WTC11 (cell line): ENCODE results near the gene ABCA13. TPM values are rescaled to one million over a fixed set of nuclear protein-coding genes. Genes with fewer than 3 reads are reported as not detected.

Experiments used
- ATAC-seq: fragments of 200-7000 bp; cut with Tn5 transposase; 2 replicates; pipeline ENCODE4 v1.10.0; 2021; ENCODE audit warnings: mild to moderate bottlenecking, moderate library complexity
- CTCF ChIA-PET: fragments of 300-600 bp; sonication (Branson Sonifier 250); formaldehyde crosslinking; loops from one replicate; lab custom pipeline; 2021; ENCODE audit warnings: antibody characterized with exemption; lab: Charles Lee
- POLR2A ChIA-PET: fragments of 350-600 bp; sonication (Branson Sonifier 250); formaldehyde crosslinking; loops from one replicate; lab custom pipeline; 2021; ENCODE audit warnings: antibody characterized with exemption; lab: Charles Lee
- DNase-seq: peaks from one replicate; pipeline ENCODE4 v3.0.0; 2021; ENCODE audit warnings: low spot score
- H3K27ac Mint-ChIP-seq: 2 replicates; pipeline ENCODE4 v1.8.0; 2021; ENCODE audit warnings: mixed read lengths
- H3K27me3 Mint-ChIP-seq: 2 replicates; pipeline ENCODE4 v1.8.0; 2021; ENCODE audit warnings: low read depth, mild to moderate bottlenecking, moderate library complexity, mixed read lengths
- H3K36me3 Mint-ChIP-seq: 2 replicates; pipeline ENCODE4 v1.8.0; 2021; ENCODE audit warnings: mixed read lengths
- H3K4me1 Mint-ChIP-seq: 2 replicates; pipeline ENCODE4 v1.8.0; 2022; ENCODE audit warnings: mixed read lengths
- H3K4me3 Mint-ChIP-seq: 2 replicates; pipeline ENCODE4 v1.8.0; 2021; ENCODE audit warnings: mild to moderate bottlenecking, moderate library complexity, mixed read lengths
- H3K9me3 Mint-ChIP-seq: 2 replicates; pipeline ENCODE4 v1.8.0; 2021; ENCODE audit warnings: mixed read lengths
- ARID4B ChIP-seq: sonication (generic); formaldehyde crosslinking; IDR thresholded peaks from 2 replicates; pipeline ENCODE4 v1.8.0; 2023; ENCODE audit warnings: missing genetic modification reagents, mild to moderate bottlenecking, borderline replicate concordance
- CBFB ChIP-seq: sonication (generic); formaldehyde crosslinking; IDR thresholded peaks from 2 replicates; pipeline ENCODE4 v1.8.1; 2022; ENCODE audit warnings: mild to moderate bottlenecking, low read depth, missing genetic modification reagents
- EMX1 ChIP-seq: fragments of 250-450 bp; sonication (Bioruptor Pico); IDR thresholded peaks from 2 replicates; pipeline ENCODE4 v1.8.0; 2021; ENCODE audit warnings: mild to moderate bottlenecking
- ERG ChIP-seq: fragments of 250-450 bp; sonication (Bioruptor Pico); IDR thresholded peaks from 2 replicates; pipeline ENCODE4 v1.8.0; 2021; ENCODE audit warnings: mild to moderate bottlenecking
- FOXP4 ChIP-seq: sonication (generic); formaldehyde crosslinking; IDR thresholded peaks from 2 replicates; pipeline ENCODE4 v1.8.0; 2022; ENCODE audit warnings: mild to moderate bottlenecking, missing genetic modification reagents
- JUN ChIP-seq: sonication (generic); formaldehyde crosslinking; IDR thresholded peaks from 2 replicates; pipeline ENCODE4 v1.8.0; 2023; ENCODE audit warnings: mild to moderate bottlenecking, missing genetic modification reagents
- NFATC4 ChIP-seq: fragments of 250-450 bp; sonication (Bioruptor Pico); IDR thresholded peaks from 2 replicates; pipeline ENCODE4 v1.9.0; 2021; ENCODE audit warnings: mild to moderate bottlenecking
- OVOL2 ChIP-seq: fragments of 250-450 bp; sonication (Bioruptor Pico); IDR thresholded peaks from 2 replicates; pipeline ENCODE4 v1.9.0; 2021; ENCODE audit warnings: mild to moderate bottlenecking, borderline replicate concordance
- SP1 ChIP-seq: sonication (generic); formaldehyde crosslinking; conservative IDR thresholded peaks from 2 replicates; pipeline ENCODE4 v1.8.1; 2022; ENCODE audit warnings: missing genetic modification reagents
- ZMAT4 ChIP-seq: fragments of 250-450 bp; sonication (Bioruptor Pico); IDR thresholded peaks from 2 replicates; pipeline ENCODE4 v1.9.0; 2021; ENCODE audit warnings: mild to moderate bottlenecking
- ZNF263 ChIP-seq: sonication (generic); formaldehyde crosslinking; IDR thresholded peaks from 2 replicates; pipeline ENCODE4 v1.8.1; 2022; ENCODE audit warnings: low read depth, mild to moderate bottlenecking, moderate library complexity, missing genetic modification reagents
- ZNF423 ChIP-seq: fragments of 250-450 bp; sonication (Bioruptor Pico); IDR thresholded peaks from 2 replicates; pipeline ENCODE4 v2.1.2; 2022; ENCODE audit warnings: mild to moderate bottlenecking, moderate library complexity
- total RNA-seq: library from RNA; stranded (reverse); gene quantifications from 3 replicates; pipeline ENCODE4 v1.2.3, GENCODE V29; 2021
- TF ChIP-seq, protein P1 (sequence below): sonication (generic); formaldehyde crosslinking; IDR thresholded peaks from 2 replicates; pipeline ENCODE4 v1.8.0; 2022; ENCODE audit warnings: missing genetic modification reagents
- TF ChIP-seq, protein P2 (sequence below): fragments of 200-600 bp; IDR thresholded peaks from 2 replicates; pipeline ENCODE4 v1.8.0; 2022; ENCODE audit warnings: antibody characterized with exemption
- TF ChIP-seq, protein P3 (sequence below): fragments of 250-450 bp; sonication (Bioruptor Pico); IDR thresholded peaks from 2 replicates; pipeline ENCODE4 v2.1.2; 2022; ENCODE audit warnings: mild to moderate bottlenecking, moderate library complexity

The ABCA13 gene
- total RNA-seq, 1 experiment from 2014 or later = 0.04 TPM

DNA sequence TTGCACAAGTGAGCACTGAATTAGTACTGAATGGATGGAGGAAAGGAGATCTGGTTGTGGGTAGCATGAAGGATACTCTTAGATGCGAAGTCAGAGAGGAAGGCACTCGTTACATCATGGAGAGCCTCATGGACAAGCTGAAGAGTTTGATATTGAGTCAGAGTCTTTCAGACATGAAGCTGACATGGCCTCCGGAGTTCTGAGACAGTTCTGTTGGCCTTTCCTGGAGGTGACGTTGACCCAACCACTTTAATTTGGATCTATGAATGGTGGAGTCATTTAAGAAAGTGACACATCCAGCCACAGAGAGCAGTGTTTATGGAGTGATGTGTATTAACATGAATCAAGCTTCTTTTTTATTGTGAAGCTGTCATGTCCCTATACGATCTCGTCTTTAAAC lies 466.8 kb downstream of the ABCA13 start (continued):
- TF ChIP-seq, protein P1, sequence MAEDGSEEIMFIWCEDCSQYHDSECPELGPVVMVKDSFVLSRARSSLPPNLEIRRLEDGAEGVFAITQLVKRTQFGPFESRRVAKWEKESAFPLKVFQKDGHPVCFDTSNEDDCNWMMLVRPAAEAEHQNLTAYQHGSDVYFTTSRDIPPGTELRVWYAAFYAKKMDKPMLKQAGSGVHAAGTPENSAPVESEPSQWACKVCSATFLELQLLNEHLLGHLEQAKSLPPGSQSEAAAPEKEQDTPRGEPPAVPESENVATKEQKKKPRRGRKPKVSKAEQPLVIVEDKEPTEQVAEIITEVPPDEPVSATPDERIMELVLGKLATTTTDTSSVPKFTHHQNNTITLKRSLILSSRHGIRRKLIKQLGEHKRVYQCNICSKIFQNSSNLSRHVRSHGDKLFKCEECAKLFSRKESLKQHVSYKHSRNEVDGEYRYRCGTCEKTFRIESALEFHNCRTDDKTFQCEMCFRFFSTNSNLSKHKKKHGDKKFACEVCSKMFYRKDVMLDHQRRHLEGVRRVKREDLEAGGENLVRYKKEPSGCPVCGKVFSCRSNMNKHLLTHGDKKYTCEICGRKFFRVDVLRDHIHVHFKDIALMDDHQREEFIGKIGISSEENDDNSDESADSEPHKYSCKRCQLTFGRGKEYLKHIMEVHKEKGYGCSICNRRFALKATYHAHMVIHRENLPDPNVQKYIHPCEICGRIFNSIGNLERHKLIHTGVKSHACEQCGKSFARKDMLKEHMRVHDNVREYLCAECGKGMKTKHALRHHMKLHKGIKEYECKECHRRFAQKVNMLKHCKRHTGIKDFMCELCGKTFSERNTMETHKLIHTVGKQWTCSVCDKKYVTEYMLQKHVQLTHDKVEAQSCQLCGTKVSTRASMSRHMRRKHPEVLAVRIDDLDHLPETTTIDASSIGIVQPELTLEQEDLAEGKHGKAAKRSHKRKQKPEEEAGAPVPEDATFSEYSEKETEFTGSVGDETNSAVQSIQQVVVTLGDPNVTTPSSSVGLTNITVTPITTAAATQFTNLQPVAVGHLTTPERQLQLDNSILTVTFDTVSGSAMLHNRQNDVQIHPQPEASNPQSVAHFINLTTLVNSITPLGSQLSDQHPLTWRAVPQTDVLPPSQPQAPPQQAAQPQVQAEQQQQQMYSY = no peak
- TF ChIP-seq FOXP4 (CRISPR knock-in tag) (no peak), ZNF263 (CRISPR knock-in tag) (no peak), OVOL2 (CRISPR knock-in tag) (no peak)
- TF ChIP-seq, protein P2, sequence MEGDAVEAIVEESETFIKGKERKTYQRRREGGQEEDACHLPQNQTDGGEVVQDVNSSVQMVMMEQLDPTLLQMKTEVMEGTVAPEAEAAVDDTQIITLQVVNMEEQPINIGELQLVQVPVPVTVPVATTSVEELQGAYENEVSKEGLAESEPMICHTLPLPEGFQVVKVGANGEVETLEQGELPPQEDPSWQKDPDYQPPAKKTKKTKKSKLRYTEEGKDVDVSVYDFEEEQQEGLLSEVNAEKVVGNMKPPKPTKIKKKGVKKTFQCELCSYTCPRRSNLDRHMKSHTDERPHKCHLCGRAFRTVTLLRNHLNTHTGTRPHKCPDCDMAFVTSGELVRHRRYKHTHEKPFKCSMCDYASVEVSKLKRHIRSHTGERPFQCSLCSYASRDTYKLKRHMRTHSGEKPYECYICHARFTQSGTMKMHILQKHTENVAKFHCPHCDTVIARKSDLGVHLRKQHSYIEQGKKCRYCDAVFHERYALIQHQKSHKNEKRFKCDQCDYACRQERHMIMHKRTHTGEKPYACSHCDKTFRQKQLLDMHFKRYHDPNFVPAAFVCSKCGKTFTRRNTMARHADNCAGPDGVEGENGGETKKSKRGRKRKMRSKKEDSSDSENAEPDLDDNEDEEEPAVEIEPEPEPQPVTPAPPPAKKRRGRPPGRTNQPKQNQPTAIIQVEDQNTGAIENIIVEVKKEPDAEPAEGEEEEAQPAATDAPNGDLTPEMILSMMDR = no peak

GRCh38 chr7:48643431-48644013 lies 472.3 kb downstream of the ABCA13 start:
- DNase-seq (no peak), ATAC-seq (no peak)
- POLR2A ChIA-PET = no interaction called here
- H3K27me3 Mint-ChIP-seq = no peaks in the 10 kb centered on the region
- TF ChIP-seq ERG (no peak), SP1 (CRISPR knock-in tag) (no peak), EMX1 (CRISPR knock-in tag) (no peak)
- TF ChIP-seq, protein P3, sequence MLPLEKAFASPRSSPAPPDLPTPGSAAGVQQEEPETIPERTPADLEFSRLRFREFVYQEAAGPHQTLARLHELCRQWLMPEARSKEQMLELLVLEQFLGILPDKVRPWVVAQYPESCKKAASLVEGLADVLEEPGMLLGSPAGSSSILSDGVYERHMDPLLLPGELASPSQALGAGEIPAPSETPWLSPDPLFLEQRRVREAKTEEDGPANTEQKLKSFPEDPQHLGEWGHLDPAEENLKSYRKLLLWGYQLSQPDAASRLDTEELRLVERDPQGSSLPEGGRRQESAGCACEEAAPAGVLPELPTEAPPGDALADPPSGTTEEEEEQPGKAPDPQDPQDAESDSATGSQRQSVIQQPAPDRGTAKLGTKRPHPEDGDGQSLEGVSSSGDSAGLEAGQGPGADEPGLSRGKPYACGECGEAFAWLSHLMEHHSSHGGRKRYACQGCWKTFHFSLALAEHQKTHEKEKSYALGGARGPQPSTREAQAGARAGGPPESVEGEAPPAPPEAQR (CRISPR knock-in tag) = no peak
- 0 out of 2 replicates have a peak, but pooled peaks cover 2% of the 10 kb centered on the region for H3K4me1 Mint-ChIP-seq
- H3K9me3 Mint-ChIP-seq = no peaks in the 10 kb centered on the region
- no peak overlapping the region for H3K4me3 Mint-ChIP-seq
- H3K36me3 Mint-ChIP-seq = no peaks in the 10 kb centered on the region
- CTCF ChIA-PET = no interaction called here
- H3K27ac Mint-ChIP-seq = no peak overlapping the region

- no peak overlapping the region for H3K4me3 Mint-ChIP-seq
- H3K27ac Mint-ChIP-seq = no peak overlapping the region
- ChIA-PET CTCF (no interaction called here), POLR2A (no interaction called here)
- no peaks in the 10 kb centered on the region for H3K27me3 Mint-ChIP-seq
- H3K4me1 Mint-ChIP-seq = no peaks in the 10 kb centered on the region
- ATAC-seq (no peak), DNase-seq (no peak)
- H3K9me3 Mint-ChIP-seq = peaks cover 46% of the 10 kb centered on the region
- H3K36me3 Mint-ChIP-seq = peaks cover 10% of the 10 kb centered on the region
- TF ChIP-seq JUN (CRISPR knock-in tag) (no peak), SP1 (CRISPR knock-in tag) (no peak), CBFB (no peak), ZMAT4 (CRISPR knock-in tag) (no peak), NFATC4 (CRISPR knock-in tag) (no peak), ZNF423 (CRISPR knock-in tag) (no peak), ARID4B (CRISPR knock-in tag) (no peak), FOXP4 (CRISPR knock-in tag) (no peak)
Observed at GRCh38 chr7:48658138-48658537, 486.9 kb downstream of the ABCA13 start.
